Stimulated activated CD4-positive, alpha-beta T cell treated with anti-CD3 and anti-CD28 coated beads, Interleukin-12 subunit alpha, Interleukin-12 subunit beta, amount 100 ng/mL, for 48 hours (primary cell): ENCODE data around the gene TOMM70.
A peak's percentile ranks its signal among the peaks of the same experiment; 100 is the strongest.

Experiments
- DNase-seq, 3 donors: peaks; one replicate each; pipeline ENCODE4 v3.0.0-alpha.2; 2020; ENCODE audit warnings: low read depth in 2 of 3, low spot score in 1 of 3

The TOMM70 gene

GRCh38 chr3:100411091-100411982, 10.4 kb upstream of the TOMM70 start:
- DNase-seq: no peak

- DNase-seq: no peak
Measured at GRCh38 chr3:100407977-100408532, 7.2 kb upstream of the TOMM70 start.

- DNase-seq: no peak
Measured at GRCh38 chr3:100407164-100407563, 6.3 kb upstream of the TOMM70 start.

- no peak for DNase-seq
Measured at GRCh38 chr3:100404250-100404548, 3.3 kb upstream of the TOMM70 start.

- DNase-seq: no peak
Measured at GRCh38 chr3:100403362-100404249, 2.7 kb upstream of the TOMM70 start.

- no peak for DNase-seq
Measured at GRCh38 chr3:100402891-100403290, 2.0 kb upstream of the TOMM70 start.

- DNase-seq: no peak
Measured at GRCh38 chr3:100402256-100402655, 1.4 kb upstream of the TOMM70 start.

GRCh38 chr3:100401674-100402041, 769 bp upstream of the TOMM70 start:
- DNase-seq: peak in 2 of 3 donors; percentile 35 to 36

GRCh38 chr3:100400419-100400779, 490 bp downstream of the TOMM70 start:
- peak in 2 of 3 donors; percentile 5 to 21 for DNase-seq

- no peak for DNase-seq
Measured at GRCh38 chr3:100399341-100400071, 1.4 kb downstream of the TOMM70 start.

GRCh38 chr3:100396967-100397366, 3.9 kb downstream of the TOMM70 start:
- no peak for DNase-seq

GRCh38 chr3:100395679-100396431, 5.0 kb downstream of the TOMM70 start:
- DNase-seq: no peak

GRCh38 chr3:100389025-100389424, 11.9 kb downstream of the TOMM70 start:
- DNase-seq: no peak

- no peak for DNase-seq
Measured at GRCh38 chr3:100386437-100387074, 14.3 kb downstream of the TOMM70 start.

- no peak for DNase-seq
Measured at GRCh38 chr3:100384733-100385525, 16.0 kb downstream of the TOMM70 start.

GRCh38 chr3:100376301-100376700, 24.6 kb downstream of the TOMM70 start:
- no peak for DNase-seq

- no peak for DNase-seq
Measured at GRCh38 chr3:100374521-100374920, 26.4 kb downstream of the TOMM70 start.

GRCh38 chr3:100370756-100371155, 30.1 kb downstream of the TOMM70 start:
- no peak for DNase-seq

- DNase-seq: no peak
Measured at GRCh38 chr3:100368441-100368840, 32.4 kb downstream of the TOMM70 start.
